Mammary epithelial cell (primary cell): ENCODE measurements around the gene GPR61.

Experiments
- CTCF ChIP-seq, 2 donors: IDR thresholded peaks in 1 of 2; conservative IDR thresholded peaks in 1 of 2; 2 replicates each; pipeline ENCODE4 v1.5.1; 2011 to 2012; ENCODE audit warnings: inconsistent platforms in 2 of 2, low read length in 2 of 2, mild to moderate bottlenecking in 2 of 2, control low read depth in 1 of 2, low read depth in 1 of 2; ENCODE audit not compliant: insufficient read depth in 1 of 2; ENCODE audit errors: extremely low read depth in 1 of 2
- EZH2 ChIP-seq: IDR thresholded peaks from 2 replicates; pipeline ENCODE4 v1.6.1; 2012; ENCODE audit warnings: low read length, inconsistent platforms, borderline replicate concordance

- TF ChIP-seq CTCF (conservative IDR thresholded peaks at IDR 0.05 in 1 of 2, IDR thresholded peaks at IDR 0.05 in 1 of 2; ENCODE audit: extremely low read depth in 1 of 2, insufficient read depth in 1 of 2, low read depth in 1 of 2, low read length in 2 of 2) (no peak), EZH2 (no peak)
Measured at GRCh38 chr1:109521002-109521951, 18.4 kb upstream of the GPR61 start.
